ENCODE data around the gene TMCO5A.
"Not testable (repeated sequence)": the region's sequence is repeated elsewhere in the genome, so short reads cannot be mapped to it uniquely, and the experiment has no call there.

Gene TMCO5A

GRCh38 chr15:37934340-37934739 is at the start of gene TMCO5A:
TSS of gene TMCO5A (plus strand) at chr15:37934640. CDS start at chr15:37936324, 1,684 bp downstream.
- DNase-seq = no peak

- DNase-seq = no peak
Measured at GRCh38 chr15:37885651-37886050, 48.8 kb upstream of the TMCO5A start.

GRCh38 chr15:37888356-37888755 is 46.1 kb upstream of the TMCO5A start:
- no peak for DNase-seq

GRCh38 chr15:37891766-37892368 is 42.6 kb upstream of the TMCO5A start:
- DNase-seq = no peak

GRCh38 chr15:37893309-37893708 is 41.1 kb upstream of the TMCO5A start:
- no peak for DNase-seq

- DNase-seq = no peak
Measured at GRCh38 chr15:37898362-37898761, 36.1 kb upstream of the TMCO5A start.

GRCh38 chr15:37900326-37901221 is 33.9 kb upstream of the TMCO5A start:
- DNase-seq = no peak

- DNase-seq = no peak
Measured at GRCh38 chr15:37902126-37902525, 32.3 kb upstream of the TMCO5A start.

- DNase-seq = no peak
Measured at GRCh38 chr15:37903919-37904625, 30.4 kb upstream of the TMCO5A start.

- DNase-seq = no peak
Measured at GRCh38 chr15:37907136-37907535, 27.3 kb upstream of the TMCO5A start.

- DNase-seq = no peak
Measured at GRCh38 chr15:37921527-37922385, 12.7 kb upstream of the TMCO5A start.

GRCh38 chr15:37926136-37926535 is 8.3 kb upstream of the TMCO5A start:
- no peak for DNase-seq

GRCh38 chr15:37929238-37929637 is 5.2 kb upstream of the TMCO5A start:
- DNase-seq = no peak

GRCh38 chr15:37931321-37931720 is 3.1 kb upstream of the TMCO5A start:
- no peak for DNase-seq

- no peak for DNase-seq
Measured at GRCh38 chr15:37931868-37932267, 2.6 kb upstream of the TMCO5A start.

- no peak for DNase-seq
Measured at GRCh38 chr15:37932549-37932948, 1.9 kb upstream of the TMCO5A start.

GRCh38 chr15:37933666-37934065 is 774 bp upstream of the TMCO5A start:
- no peak for DNase-seq

GRCh38 chr15:37940876-37941275 is 6.4 kb downstream of the TMCO5A start:
- no peak for DNase-seq

- no peak for DNase-seq
Measured at GRCh38 chr15:37941779-37942178, 7.3 kb downstream of the TMCO5A start.

GRCh38 chr15:37951999-37952398 is 17.6 kb downstream of the TMCO5A start:
- DNase-seq = no peak

GRCh38 chr15:37960742-37961141 is 26.3 kb downstream of the TMCO5A start:
- not testable (repeated sequence) for DNase-seq

GRCh38 chr15:37967788-37968187 is 33.3 kb downstream of the TMCO5A start:
- DNase-seq = no peak

GRCh38 chr15:37973856-37974255 is 39.4 kb downstream of the TMCO5A start:
- DNase-seq = no peak
